ENCODE measurements around the gene DEFB132.

DEFB132 gene

DNA sequence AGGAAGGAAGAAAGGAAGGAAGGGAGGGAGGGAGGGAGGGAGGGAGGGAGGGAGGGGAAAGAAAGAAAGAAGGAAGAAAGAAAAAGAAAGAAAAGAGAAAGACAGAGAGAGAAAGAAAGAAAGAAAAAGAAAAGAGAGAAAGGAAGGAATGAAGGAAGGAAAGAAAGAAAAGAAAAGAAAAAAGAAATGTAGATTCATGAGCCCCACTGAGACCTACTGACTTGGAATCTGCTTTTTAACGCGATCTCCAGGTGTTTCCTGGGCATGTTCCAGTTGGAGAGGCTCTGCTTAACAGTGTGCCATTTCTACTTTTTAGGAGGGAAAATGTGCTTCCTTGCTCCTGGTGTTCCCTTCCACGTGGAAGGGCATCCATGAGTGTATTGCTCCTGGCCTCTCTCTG, 16.4 kb downstream of the DEFB132 start:
- no peak overlapping the region for H3K4me3 ChIP-seq (ENCODE audit: low read depth, low read length)
- DNase-seq (ENCODE audit: low read depth), result no peak
- TF ChIP-seq, protein P1, sequence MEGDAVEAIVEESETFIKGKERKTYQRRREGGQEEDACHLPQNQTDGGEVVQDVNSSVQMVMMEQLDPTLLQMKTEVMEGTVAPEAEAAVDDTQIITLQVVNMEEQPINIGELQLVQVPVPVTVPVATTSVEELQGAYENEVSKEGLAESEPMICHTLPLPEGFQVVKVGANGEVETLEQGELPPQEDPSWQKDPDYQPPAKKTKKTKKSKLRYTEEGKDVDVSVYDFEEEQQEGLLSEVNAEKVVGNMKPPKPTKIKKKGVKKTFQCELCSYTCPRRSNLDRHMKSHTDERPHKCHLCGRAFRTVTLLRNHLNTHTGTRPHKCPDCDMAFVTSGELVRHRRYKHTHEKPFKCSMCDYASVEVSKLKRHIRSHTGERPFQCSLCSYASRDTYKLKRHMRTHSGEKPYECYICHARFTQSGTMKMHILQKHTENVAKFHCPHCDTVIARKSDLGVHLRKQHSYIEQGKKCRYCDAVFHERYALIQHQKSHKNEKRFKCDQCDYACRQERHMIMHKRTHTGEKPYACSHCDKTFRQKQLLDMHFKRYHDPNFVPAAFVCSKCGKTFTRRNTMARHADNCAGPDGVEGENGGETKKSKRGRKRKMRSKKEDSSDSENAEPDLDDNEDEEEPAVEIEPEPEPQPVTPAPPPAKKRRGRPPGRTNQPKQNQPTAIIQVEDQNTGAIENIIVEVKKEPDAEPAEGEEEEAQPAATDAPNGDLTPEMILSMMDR (conservative IDR thresholded peaks at IDR 0.05; ENCODE audit: low read depth, low read length), result no peak

DNA sequence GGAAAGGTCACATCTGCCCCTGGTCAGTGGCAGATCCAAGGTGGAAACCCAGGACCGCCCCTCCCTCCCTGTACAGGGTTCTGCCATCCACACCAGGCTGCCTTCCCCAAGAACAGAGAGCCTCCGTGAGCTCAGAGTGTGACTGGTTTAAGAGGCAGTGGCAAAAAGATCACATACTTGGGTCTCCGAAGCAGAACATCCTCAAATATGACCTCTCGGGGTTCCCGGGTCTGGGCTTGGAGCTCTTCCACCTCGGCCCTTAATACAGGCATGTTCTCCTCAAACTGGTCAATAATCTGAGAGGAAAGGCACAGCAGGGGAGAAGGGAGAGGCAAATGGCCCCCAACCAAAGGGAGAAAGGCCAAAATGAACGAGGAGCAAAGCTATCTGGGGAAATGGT, 18.3 kb downstream of the DEFB132 start:
- DNase-seq (ENCODE audit: low read depth), result no peak
- TF ChIP-seq, protein P1 (conservative IDR thresholded peaks at IDR 0.05; ENCODE audit: low read depth, low read length), result no peak
- no peak overlapping the region for H3K4me3 ChIP-seq (ENCODE audit: low read depth, low read length)

DNA sequence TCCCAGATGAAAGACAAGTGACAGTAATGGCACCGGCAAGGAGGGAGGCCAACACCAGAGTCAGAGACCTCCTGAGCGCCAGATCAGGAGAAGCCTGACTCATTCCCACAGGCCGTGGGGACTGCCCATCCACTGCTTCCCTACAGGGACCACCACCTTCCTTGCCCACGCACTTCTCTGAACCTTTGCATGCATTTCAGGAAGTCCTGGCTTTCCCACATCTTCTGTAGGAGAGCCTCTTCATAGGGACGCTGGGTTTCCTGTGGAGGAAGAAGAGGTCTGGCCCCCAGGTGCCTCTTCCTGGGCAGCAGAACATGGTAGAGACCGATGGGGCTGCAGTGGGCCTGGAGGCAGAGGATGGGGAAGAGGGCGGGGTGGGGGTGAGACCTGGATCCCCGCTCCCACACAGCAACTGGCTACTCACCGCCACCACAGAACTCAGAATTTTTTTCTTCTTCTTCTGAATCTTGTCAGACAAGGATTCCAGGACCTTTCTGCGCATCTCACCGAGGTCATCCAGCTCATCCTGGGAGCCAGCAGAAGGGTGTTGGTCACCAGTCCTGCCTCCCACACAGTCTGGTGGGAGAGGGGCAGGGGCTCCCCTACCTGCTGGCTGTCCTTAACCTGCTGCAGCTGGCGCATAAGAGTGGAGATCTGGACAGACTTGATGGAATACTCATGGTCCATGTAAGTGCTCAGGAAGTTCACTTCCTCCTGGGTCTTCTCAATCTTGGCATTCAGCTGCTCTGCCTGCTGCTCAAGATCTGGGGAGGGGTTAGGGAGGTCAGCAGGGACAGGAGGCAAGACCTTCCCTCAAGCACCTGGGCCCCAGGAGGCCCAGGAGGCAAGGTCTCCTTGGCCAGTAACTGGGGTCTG, 19.3 kb downstream of the DEFB132 start:
- H3K4me3 ChIP-seq (ENCODE audit: low read depth, low read length), result no peak overlapping the region
- TF ChIP-seq, protein P1 (conservative IDR thresholded peaks at IDR 0.05; ENCODE audit: low read depth, low read length), result no peak
- DNase-seq (ENCODE audit: low read depth), result no peak

DNA sequence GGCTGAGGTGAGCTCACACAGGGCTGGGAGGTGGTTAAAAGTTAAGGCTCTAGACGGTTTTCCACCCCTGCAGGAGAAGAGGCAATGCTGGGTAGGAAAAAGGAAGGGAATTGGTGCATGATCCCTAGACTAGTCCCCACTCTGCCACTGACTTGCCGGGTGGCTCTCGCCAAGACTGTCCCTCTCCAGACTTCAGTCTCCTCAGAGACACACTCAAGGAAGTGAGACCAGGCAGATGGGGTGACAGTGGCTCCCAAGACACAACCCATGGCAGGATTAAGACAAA, 19.9 kb downstream of the DEFB132 start:
- DNase-seq (ENCODE audit: low read depth), result no peak
- TF ChIP-seq, protein P1 (conservative IDR thresholded peaks at IDR 0.05; ENCODE audit: low read depth, low read length), result no peak
- no peak overlapping the region for H3K4me3 ChIP-seq (ENCODE audit: low read depth, low read length)

DNA sequence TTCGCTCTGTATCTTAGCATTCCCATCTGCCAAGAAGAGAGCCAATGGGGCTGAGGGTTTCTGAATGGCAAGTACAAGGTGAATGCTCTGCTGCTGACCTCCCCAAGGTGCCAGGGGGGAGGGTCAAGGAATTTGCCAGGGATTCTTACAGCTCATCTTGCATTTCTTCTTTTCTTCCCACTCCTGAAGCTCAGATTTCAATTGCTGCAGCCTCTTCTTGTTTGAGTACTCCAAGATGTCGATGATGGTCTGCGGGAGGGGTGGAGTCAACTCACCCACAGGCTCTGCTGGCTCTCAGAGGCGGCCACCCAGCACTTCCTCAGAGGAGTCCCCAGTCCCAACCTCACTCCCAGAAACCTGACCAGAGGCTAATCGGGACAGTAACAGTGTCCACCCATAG, 20.7 kb downstream of the DEFB132 start:
- TF ChIP-seq, protein P1 (conservative IDR thresholded peaks at IDR 0.05; ENCODE audit: low read depth, low read length), result no peak
- no peak for DNase-seq (ENCODE audit: low read depth)
- no peak overlapping the region for H3K4me3 ChIP-seq (ENCODE audit: low read depth, low read length)

DNA sequence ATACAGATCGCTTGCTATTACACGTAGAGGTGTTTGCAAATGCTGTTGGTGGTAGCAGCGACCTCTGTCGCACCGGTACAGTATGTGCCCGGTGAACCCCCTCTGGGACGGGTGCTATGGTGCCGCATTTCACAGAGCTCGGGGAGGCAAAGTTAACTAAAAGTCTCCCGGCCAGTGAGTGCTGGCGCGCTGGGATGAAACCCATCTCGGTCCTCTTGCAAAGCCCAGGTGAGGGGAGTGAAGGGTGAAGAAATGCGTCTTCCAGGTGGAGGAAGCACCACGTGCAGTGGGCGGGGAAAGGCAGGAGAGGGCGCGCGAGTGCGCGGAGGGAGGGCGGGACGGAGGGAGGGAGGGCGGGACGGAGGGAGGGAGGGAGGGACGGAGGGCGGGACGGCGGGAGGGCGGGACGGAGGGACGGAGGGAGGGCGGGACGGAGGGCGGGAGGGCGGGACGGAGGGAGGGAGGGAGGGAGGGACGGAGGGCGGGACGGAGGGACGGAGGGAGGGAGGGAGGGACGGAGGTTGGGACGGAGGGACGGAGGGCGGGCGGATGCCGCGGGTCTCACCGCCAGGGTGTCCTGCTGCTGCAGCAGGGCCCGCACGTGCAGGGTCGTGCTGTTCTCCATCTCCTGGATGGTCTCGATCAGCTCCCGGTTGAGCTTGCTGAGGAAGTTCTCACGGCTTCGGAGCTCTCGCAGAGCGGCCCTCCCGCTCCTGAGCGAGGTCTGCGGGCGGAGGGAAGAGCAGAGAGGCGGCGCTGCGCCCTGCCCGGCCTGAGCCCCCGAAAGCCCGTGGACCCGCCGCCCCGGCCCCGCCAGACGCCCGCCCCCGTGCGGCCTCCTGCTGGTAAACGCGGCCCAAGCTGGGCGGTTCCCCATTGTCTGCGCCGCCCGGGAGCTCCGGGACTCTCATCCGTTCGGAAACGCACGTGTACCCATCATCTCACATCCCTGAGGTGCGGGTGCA, 21.4 kb downstream of the DEFB132 start:
- TF ChIP-seq, protein P1 (conservative IDR thresholded peaks at IDR 0.05; ENCODE audit: low read depth, low read length), result peak; percentile 19

More for the DNA sequence above, 21.4 kb downstream of the DEFB132 start:
- DNase-seq (ENCODE audit: low read depth), result peak; percentile 85
- peak overlapping the region; percentile 45 for H3K4me3 ChIP-seq (ENCODE audit: low read depth, low read length)

All from choroid plexus epithelial cell (primary cell).